K562 (cell line): ENCODE data around the gene ABHD1. TPM values are rescaled to one million over a fixed set of nuclear protein-coding genes. Genes with fewer than 3 reads are reported as not detected.

Experiments
- AFF1 ChIP-seq, 2 experiments: fragments of 450-650 bp; IDR thresholded peaks; 2 replicates each; pipeline ENCODE4 v1.6.1; 2018; ENCODE audit warnings: mild to moderate bottlenecking in 2 of 2, low read depth in 1 of 2; ENCODE audit not compliant: partially characterized antibody in 2 of 2
- C11orf30 ChIP-seq: fragments of 450-650 bp; IDR thresholded peaks from 2 replicates; pipeline ENCODE4 v1.6.1; 2016; ENCODE audit warnings: low read depth, mild to moderate bottlenecking
- FOXJ3 ChIP-seq: sonication (generic); formaldehyde crosslinking; IDR thresholded peaks from 2 replicates; pipeline ENCODE4 v1.4.0; 2020; ENCODE audit warnings: mild to moderate bottlenecking, missing genetic modification reagents
- FOXK1 ChIP-seq: sonication (generic); formaldehyde crosslinking; IDR thresholded peaks from 2 replicates; pipeline ENCODE4 v1.8.0; 2022; ENCODE audit warnings: missing genetic modification reagents, mild to moderate bottlenecking, borderline replicate concordance
- GMEB1 ChIP-seq: fragments of 250-450 bp; sonication (Bioruptor Pico); IDR thresholded peaks from 2 replicates; pipeline ENCODE4 v1.4.0; 2020; ENCODE audit warnings: mild to moderate bottlenecking
- HMG20B ChIP-seq: fragments of 250-450 bp; sonication (Bioruptor Pico); IDR thresholded peaks from 2 replicates; pipeline ENCODE4 v1.5.0; 2021; ENCODE audit warnings: mild to moderate bottlenecking
- PPARD ChIP-seq: fragments of 250-450 bp; sonication (Bioruptor Pico); IDR thresholded peaks from 2 replicates; pipeline ENCODE4 v1.8.0; 2022; ENCODE audit warnings: inconsistent platforms, mild to moderate bottlenecking, moderate library complexity
- TAF15 ChIP-seq: fragments of 200-400 bp; formaldehyde crosslinking; IDR thresholded peaks from 2 replicates; pipeline ENCODE4 v1.6.1; 2017; ENCODE audit warnings: mild to moderate bottlenecking, low read depth, low read length, moderate library complexity
- TRIM28 ChIP-seq: fragments of 450-650 bp; IDR thresholded peaks from 2 replicates; pipeline ENCODE4 v1.6.1; 2017
- ZBTB11 ChIP-seq, 3 experiments: fragments of 200-800 bp in 1 of 3; fragments of 250-450 bp in 1 of 3; fragments of 450-650 bp in 1 of 3; sonication (Bioruptor Pico) in 1 of 3; sonication (Bioruptor generic) in 1 of 3; formaldehyde crosslinking in 1 of 3; IDR thresholded peaks; 2 replicates each; pipeline versions ENCODE4 v1.6.1 to v1.8.0; 2016 to 2022; ENCODE audit warnings: mild to moderate bottlenecking in 2 of 3, missing genetic modification characterization in 2 of 3, missing compliant biosample characterization in 1 of 3, moderate library complexity in 1 of 3
- ZFP30 ChIP-seq: fragments of 250-450 bp; sonication (Bioruptor Pico); IDR thresholded peaks from 2 replicates; pipeline ENCODE4 v1.8.0; 2022; ENCODE audit warnings: moderate library complexity, mild to moderate bottlenecking, inconsistent platforms, borderline replicate concordance
- ZNF551 ChIP-seq: fragments of 250-450 bp; sonication (Bioruptor Pico); IDR thresholded peaks from 2 replicates; pipeline ENCODE4 v1.5.0; 2021; ENCODE audit warnings: mild to moderate bottlenecking, moderate library complexity
- polyA plus RNA-seq, 8 experiments: library from polyadenylated mRNA; depleted of rRNA in 4 of 8; stranded (reverse) in 5 of 8; unstranded in 3 of 8; fragments of >200 nt; fragmentation: Nextera tagmentation in 2 of 8; fragmentation: Illumina TruSeq in 1 of 8; extraction: Ambion mirVana in 2 of 8; extraction: Trizol in 1 of 8; gene quantifications; 2 replicates each; pipeline versions ENCODE4 v1.2.1 to v1.2.3, GENCODE V29; 2011 to 2014; ENCODE audit warnings: inconsistent platforms in 1 of 8, missing spikeins in 1 of 8
- total RNA-seq, 7 experiments: library from RNA; depleted of rRNA in 6 of 7; stranded (reverse); fragments of >200 nt in 6 of 7; fragmentation: Illumina TruSeq in 2 of 7; extraction: Trizol in 2 of 7; gene quantifications; 2 replicates each; pipeline versions ENCODE4 v1.2.1 to v1.2.3, GENCODE V29; 2011 to 2021; ENCODE audit warnings: low replicate concordance in 1 of 7
- TF ChIP-seq, protein P1 (sequence below): sonication (generic); formaldehyde crosslinking; IDR thresholded peaks from 2 replicates; pipeline ENCODE4 v1.9.0; 2022; ENCODE audit warnings: mild to moderate bottlenecking, missing genetic modification reagents
- TF ChIP-seq, protein P2 (sequence below): fragments of 450-650 bp; IDR thresholded peaks from 2 replicates; pipeline ENCODE4 v1.6.1; 2017; ENCODE audit warnings: antibody characterized with exemption

Gene ABHD1
- total and polyA plus RNA-seq, 9 of the 15 experiments (the other 6 are each of a cell fraction or from before 2014, with no cell fraction given): 0.10 to 0.16 (median 0.11) TPM; not detected in 5

GRCh38 chr2:27092696-27093429, 30.8 kb upstream of the ABHD1 start (continued):
- TF ChIP-seq TAF15: no peak
- no peak for TF ChIP-seq ZNF551 (CRISPR knock-in tag)
- peak in 1 of 3 experiments; percentile 82; a peak in 2 of 6 replicates for TF ChIP-seq ZBTB11 (CRISPR knock-in tag; IDR thresholded peaks at IDR 0.05)
- TF ChIP-seq GMEB1: peak; percentile 34; the same call in 1 of the 2 replicates
- TF ChIP-seq FOXK1 (CRISPR knock-in tag): no peak
- TF ChIP-seq C11orf30: peak; percentile 42; the same call in 1 of the 2 replicates
- TF ChIP-seq TRIM28: no peak
- TF ChIP-seq, protein P1, sequence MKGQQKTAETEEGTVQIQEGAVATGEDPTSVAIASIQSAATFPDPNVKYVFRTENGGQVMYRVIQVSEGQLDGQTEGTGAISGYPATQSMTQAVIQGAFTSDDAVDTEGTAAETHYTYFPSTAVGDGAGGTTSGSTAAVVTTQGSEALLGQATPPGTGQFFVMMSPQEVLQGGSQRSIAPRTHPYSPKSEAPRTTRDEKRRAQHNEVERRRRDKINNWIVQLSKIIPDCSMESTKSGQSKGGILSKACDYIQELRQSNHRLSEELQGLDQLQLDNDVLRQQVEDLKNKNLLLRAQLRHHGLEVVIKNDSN (CRISPR knock-in tag): peak; percentile 90
- no peak for TF ChIP-seq HMG20B
- TF ChIP-seq PPARD (CRISPR knock-in tag): no peak
- TF ChIP-seq FOXJ3 (CRISPR knock-in tag): no peak
- TF ChIP-seq, protein P2, sequence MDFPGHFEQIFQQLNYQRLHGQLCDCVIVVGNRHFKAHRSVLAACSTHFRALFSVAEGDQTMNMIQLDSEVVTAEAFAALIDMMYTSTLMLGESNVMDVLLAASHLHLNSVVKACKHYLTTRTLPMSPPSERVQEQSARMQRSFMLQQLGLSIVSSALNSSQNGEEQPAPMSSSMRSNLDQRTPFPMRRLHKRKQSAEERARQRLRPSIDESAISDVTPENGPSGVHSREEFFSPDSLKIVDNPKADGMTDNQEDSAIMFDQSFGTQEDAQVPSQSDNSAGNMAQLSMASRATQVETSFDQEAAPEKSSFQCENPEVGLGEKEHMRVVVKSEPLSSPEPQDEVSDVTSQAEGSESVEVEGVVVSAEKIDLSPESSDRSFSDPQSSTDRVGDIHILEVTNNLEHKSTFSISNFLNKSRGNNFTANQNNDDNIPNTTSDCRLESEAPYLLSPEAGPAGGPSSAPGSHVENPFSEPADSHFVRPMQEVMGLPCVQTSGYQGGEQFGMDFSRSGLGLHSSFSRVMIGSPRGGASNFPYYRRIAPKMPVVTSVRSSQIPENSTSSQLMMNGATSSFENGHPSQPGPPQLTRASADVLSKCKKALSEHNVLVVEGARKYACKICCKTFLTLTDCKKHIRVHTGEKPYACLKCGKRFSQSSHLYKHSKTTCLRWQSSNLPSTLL: no peak
- no peak for TF ChIP-seq ZFP30 (CRISPR knock-in tag)
- no peak for TF ChIP-seq AFF1 (IDR thresholded peaks at IDR 0.05; ENCODE audit: low read depth in 1 of 2, partially characterized antibody in 2 of 2)
